Stimulated activated effector memory CD8-positive, alpha-beta T cell treated with anti-CD3 and anti-CD28 coated beads, Interleukin-12 subunit alpha, Interleukin-12 subunit beta, amount 100 ng/mL, for 72 hours (primary cell): Measurements from ENCODE around the gene M1AP.

Source experiments
- ATAC-seq: fragments of 150-1000 bp; cut with Tn5 transposase; 2 replicates; pipeline ENCODE4 v1.10.0; 2021
- DNase-seq, 2 donors: peaks; one replicate each; pipeline ENCODE4 v3.0.0; 2021 to 2022; ENCODE audit warnings: low spot score in 2 of 2
- H3K27ac Mint-ChIP-seq: one replicate; pipeline ENCODE4 v1.8.0; 2022; ENCODE audit warnings: mild to moderate bottlenecking, mixed read lengths
- H3K36me3 Mint-ChIP-seq: one replicate; pipeline ENCODE4 v1.8.0; 2022; ENCODE audit warnings: mild to moderate bottlenecking, mixed read lengths
- H3K4me1 Mint-ChIP-seq: one replicate; pipeline ENCODE4 v1.8.0; 2022; ENCODE audit warnings: mixed read lengths
- H3K4me3 Mint-ChIP-seq: one replicate; pipeline ENCODE4 v1.8.0; 2022; ENCODE audit warnings: mild to moderate bottlenecking, mixed read lengths
- H3K9me3 Mint-ChIP-seq: one replicate; pipeline ENCODE4 v1.8.0; 2022; ENCODE audit warnings: mixed read lengths

The M1AP gene

GRCh38 chr2:74536166-74536950 is 111.8 kb downstream of the M1AP start:
- H3K36me3 Mint-ChIP-seq, result peaks cover 25% of the 10 kb centered on the region
- H3K9me3 Mint-ChIP-seq, result no peaks in the 10 kb centered on the region
- ATAC-seq (no peak), DNase-seq (no peak)
- H3K4me1 Mint-ChIP-seq, result peaks cover 12% of the 10 kb centered on the region
- H3K4me3 Mint-ChIP-seq, result no peak overlapping the region
- no peak overlapping the region for H3K27ac Mint-ChIP-seq

- Mint-ChIP-seq H3K27ac (no peak overlapping the region), H3K36me3 (peaks cover 34% of the 10 kb centered on the region), H3K9me3 (no peaks in the 10 kb centered on the region), H3K4me1 (peaks cover 20% of the 10 kb centered on the region), H3K4me3 (no peak overlapping the region)
- DNase-seq (no peak), ATAC-seq (no peak)
These were observed 112.6 kb downstream of the M1AP start for GRCh38 chr2:74535440-74535965.

GRCh38 chr2:74534411-74534810 is 113.7 kb downstream of the M1AP start:
- Mint-ChIP-seq H3K36me3 (peaks cover 42% of the 10 kb centered on the region), H3K27ac (no peak overlapping the region), H3K9me3 (no peaks in the 10 kb centered on the region), H3K4me3 (no peak overlapping the region), H3K4me1 (peaks cover 20% of the 10 kb centered on the region)
- ATAC-seq (no peak), DNase-seq (no peak)

- Mint-ChIP-seq H3K36me3 (peaks cover 51% of the 10 kb centered on the region), H3K27ac (no peak overlapping the region), H3K4me3 (no peak overlapping the region), H3K9me3 (no peaks in the 10 kb centered on the region), H3K4me1 (peaks cover 26% of the 10 kb centered on the region)
- no peak for ATAC-seq
- no peak for DNase-seq
These were observed 114.7 kb downstream of the M1AP start for GRCh38 chr2:74533464-74533863.

GRCh38 chr2:74532222-74532621 is 115.9 kb downstream of the M1AP start:
- Mint-ChIP-seq H3K4me1 (peaks cover 38% of the 10 kb centered on the region), H3K27ac (peak overlapping the region; percentile 32), H3K36me3 (peaks cover 64% of the 10 kb centered on the region), H3K4me3 (peak overlapping the region; percentile 98), H3K9me3 (no peaks in the 10 kb centered on the region)
- ATAC-seq (no peak), DNase-seq (no peak)

- Mint-ChIP-seq H3K4me1 (peaks cover 42% of the 10 kb centered on the region), H3K4me3 (peak overlapping the region; percentile 98), H3K9me3 (no peaks in the 10 kb centered on the region), H3K27ac (peak overlapping the region; percentile 96), H3K36me3 (peaks cover 69% of the 10 kb centered on the region)
- no peak for DNase-seq
- no peak for ATAC-seq
These were observed 116.5 kb downstream of the M1AP start for GRCh38 chr2:74531666-74532065.

GRCh38 chr2:74530239-74531187 is 117.6 kb downstream of the M1AP start:
- ATAC-seq (peak; percentile 55), DNase-seq (peak; percentile 40 to 82)
- H3K27ac Mint-ChIP-seq, result peak overlapping the region; percentile 96
- H3K9me3 Mint-ChIP-seq, result no peaks in the 10 kb centered on the region
- H3K4me3 Mint-ChIP-seq, result peak overlapping the region; percentile 98
- peaks cover 48% of the 10 kb centered on the region for H3K4me1 Mint-ChIP-seq
- H3K36me3 Mint-ChIP-seq, result peaks cover 79% of the 10 kb centered on the region

GRCh38 chr2:74529357-74530238 is 118.5 kb downstream of the M1AP start, which contains the start of the genes AUP1 and HTRA2:
TSS of gene AUP1 (minus strand) at chr2:74529706. CDS start at chr2:74529629, 77 bp downstream.
TSS of gene HTRA2 (plus strand) at chr2:74529933. CDS start at chr2:74530007, 74 bp downstream.
- Mint-ChIP-seq H3K4me1 (peaks cover 48% of the 10 kb centered on the region), H3K36me3 (peaks cover 87% of the 10 kb centered on the region), H3K4me3 (peak within 1 kb of the TSS; percentile 98), H3K9me3 (no peaks in the 10 kb centered on the region), H3K27ac (peak within 1 kb of the TSS; percentile 96)
- DNase-seq (peak; percentile 76 to 96), ATAC-seq (peak; percentile 91)

- H3K9me3 Mint-ChIP-seq, result no peaks in the 10 kb centered on the region
- H3K27ac Mint-ChIP-seq, result peak overlapping the region; percentile 96
- H3K36me3 Mint-ChIP-seq, result peaks cover 86% of the 10 kb centered on the region
- DNase-seq, result no peak
- peak; percentile 2 for ATAC-seq
- H3K4me1 Mint-ChIP-seq, result peaks cover 48% of the 10 kb centered on the region
- peak overlapping the region; percentile 98 for H3K4me3 Mint-ChIP-seq
These were observed 119.4 kb downstream of the M1AP start for GRCh38 chr2:74528600-74529356.

GRCh38 chr2:74527741-74528140 is 120.4 kb downstream of the M1AP start:
- Mint-ChIP-seq H3K4me1 (peaks cover 48% of the 10 kb centered on the region), H3K9me3 (no peaks in the 10 kb centered on the region), H3K27ac (peak overlapping the region; percentile 96), H3K4me3 (peak overlapping the region; percentile 98), H3K36me3 (peaks cover 76% of the 10 kb centered on the region)
- DNase-seq (no peak), ATAC-seq (no peak)

- H3K4me1 Mint-ChIP-seq, result peaks cover 40% of the 10 kb centered on the region
- no peak for DNase-seq
- H3K36me3 Mint-ChIP-seq, result peaks cover 66% of the 10 kb centered on the region
- H3K4me3 Mint-ChIP-seq, result peak overlapping the region; percentile 98
- no peak for ATAC-seq
- no peaks in the 10 kb centered on the region for H3K9me3 Mint-ChIP-seq
- no peak overlapping the region for H3K27ac Mint-ChIP-seq
These were observed 121.4 kb downstream of the M1AP start for GRCh38 chr2:74526649-74527230.

- no peaks in the 10 kb centered on the region for H3K9me3 Mint-ChIP-seq
- no peak for DNase-seq
- no peak for ATAC-seq
- peaks cover 58% of the 10 kb centered on the region for H3K36me3 Mint-ChIP-seq
- H3K4me3 Mint-ChIP-seq, result peak within 1 kb of the TSS; percentile 98
- H3K4me1 Mint-ChIP-seq, result peaks cover 32% of the 10 kb centered on the region
- H3K27ac Mint-ChIP-seq, result no peak within 1 kb of the TSS
These were observed 122.1 kb downstream of the M1AP start, which contains the start of gene DQX1 for GRCh38 chr2:74525717-74526648. TSS of gene DQX1 (minus strand) at chr2:74526231. CDS start at chr2:74525729, 502 bp downstream.
